H1 (cell line): ENCODE data around the gene RBM17. TPM values are rescaled to one million over a fixed set of nuclear protein-coding genes. Genes with fewer than 3 reads are reported as not detected.

Experiments used
- CTCF ChIA-PET: fragments of 300-600 bp; sonication (Branson Sonifier 250); formaldehyde crosslinking; loops from one replicate; lab custom pipeline; 2021; ENCODE audit not compliant: partially characterized antibody; lab: Charles Lee
- POLR2A ChIA-PET: fragments of 300-600 bp; sonication (Branson Sonifier 250); formaldehyde crosslinking; loops from one replicate; lab custom pipeline; 2021; ENCODE audit warnings: inconsistent platforms; ENCODE audit not compliant: partially characterized antibody; lab: Charles Lee
- DNase-seq, 2 experiments: peaks; one replicate each; pipeline versions ENCODE4 v3.0.0 to v3.0.0-alpha.2; 2010 to 2022; ENCODE audit warnings: low spot score in 2 of 2, low read depth in 1 of 2, mixed read lengths in 1 of 2
- FAIRE-seq: peaks from 2 replicates; lab custom pipeline; 2011; peaks lifted over from hg19 to GRCh38; lab: Jason Lieb, UNC
- H2AFZ ChIP-seq: 2 replicates; pipeline ENCODE4 v1.8.1; 2012; ENCODE audit warnings: low read length, inconsistent platforms
- H2AK5ac ChIP-seq: 2 replicates; pipeline ENCODE4 v1.6.1; 2013; ENCODE audit warnings: low read depth, low read length
- H2BK120ac ChIP-seq: replicated peaks from 2 replicates; pipeline ENCODE3; 2013; ENCODE audit warnings: low read depth, low read length, inconsistent platforms
- H2BK12ac ChIP-seq: 2 replicates; pipeline ENCODE4 v1.6.1; 2013; ENCODE audit warnings: low read depth, low read length
- H2BK15ac ChIP-seq: 2 replicates; pipeline ENCODE4 v1.6.1; 2013; ENCODE audit warnings: low read length
- H2BK20ac ChIP-seq: 2 replicates; pipeline ENCODE4 v1.6.1; 2013; ENCODE audit warnings: low read length
- H2BK5ac ChIP-seq: 2 replicates; pipeline ENCODE4 v1.6.1; 2013; ENCODE audit warnings: low read depth, low read length
- H3K14ac ChIP-seq: 2 replicates; pipeline ENCODE4 v1.6.1; 2013; ENCODE audit warnings: inconsistent platforms; ENCODE audit not compliant: insufficient read length
- H3K18ac ChIP-seq: 2 replicates; pipeline ENCODE4 v1.6.1; 2013; ENCODE audit warnings: low read length; ENCODE audit errors: extremely low read depth
- H3K23ac ChIP-seq: 2 replicates; pipeline ENCODE4 v1.6.1; 2013; ENCODE audit warnings: inconsistent platforms; ENCODE audit not compliant: insufficient read length
- H3K23me2 ChIP-seq: 2 replicates; pipeline ENCODE4 v1.6.1; 2013; ENCODE audit warnings: low read depth, low read length
- H3K27ac ChIP-seq: 2 replicates; pipeline ENCODE4 v1.6.1; 2011; ENCODE audit warnings: low read depth, low read length, inconsistent platforms
- H3K27me3 ChIP-seq, 4 experiments: replicated peaks in 1 of 4; 1 replicate in 1 of 4; 2 replicates in 3 of 4; pipeline versions ENCODE4 v1.6.1 to v1.8.1; 2011 to 2013; ENCODE audit warnings: low read length in 3 of 4, mild to moderate bottlenecking in 3 of 4, inconsistent platforms in 2 of 4, mixed read lengths in 2 of 4, moderate library complexity in 1 of 4; ENCODE audit not compliant: control insufficient read depth in 3 of 4, insufficient read depth in 3 of 4; ENCODE audit errors: extremely low read depth in 1 of 4
- H3K36me3 ChIP-seq, 4 experiments: 2 replicates each; pipeline versions ENCODE4 v1.6.1 to v1.8.1; 2011 to 2013; ENCODE audit warnings: mild to moderate bottlenecking in 4 of 4, low read length in 3 of 4, moderate library complexity in 2 of 4, control low read depth in 1 of 4, inconsistent platforms in 1 of 4; ENCODE audit not compliant: insufficient read depth in 4 of 4, control insufficient read depth in 2 of 4
- H3K4ac ChIP-seq: replicated peaks from 2 replicates; pipeline ENCODE3; 2013; ENCODE audit warnings: low read length, low read depth, mixed read lengths, inconsistent platforms; ENCODE audit not compliant: insufficient read length
- H3K4me1 ChIP-seq, 4 experiments: replicated peaks in 1 of 4; 1 replicate in 1 of 4; 2 replicates in 3 of 4; pipeline versions ENCODE4 v1.6.1 to v1.8.1; 2011 to 2013; ENCODE audit warnings: low read length in 3 of 4, inconsistent platforms in 2 of 4, mixed read lengths in 1 of 4; ENCODE audit not compliant: insufficient read depth in 4 of 4, control insufficient read depth in 3 of 4
- H3K4me2 ChIP-seq, 2 experiments: 2 replicates each; pipeline versions ENCODE4 v1.6.1 to v1.8.1; 2011 to 2013; ENCODE audit warnings: low read depth in 2 of 2, low read length in 2 of 2, control low read depth in 1 of 2, inconsistent platforms in 1 of 2, mild to moderate bottlenecking in 1 of 2; ENCODE audit not compliant: insufficient read depth in 1 of 2
- H3K4me3 ChIP-seq, 4 experiments: fragments of 200-600, 300-600 bp in 1 of 4; sonication (generic), shearing (Covaris generic), sonication (Bioruptor Twin) in 1 of 4; 2 replicates each; pipeline versions ENCODE4 v1.5.1 to v1.8.1; 2011 to 2016; ENCODE audit warnings: low read length in 4 of 4, low read depth in 3 of 4, control low read depth in 2 of 4, inconsistent platforms in 2 of 4, mild to moderate bottlenecking in 2 of 4, mixed read lengths in 1 of 4, moderate library complexity in 1 of 4; ENCODE audit not compliant: insufficient read depth in 2 of 4; ENCODE audit errors: extremely low read depth in 1 of 4
- H3K56ac ChIP-seq: replicated peaks from 2 replicates; pipeline ENCODE3; 2013; ENCODE audit warnings: low read depth, mild to moderate bottlenecking, mixed read lengths, low read length, inconsistent platforms; ENCODE audit not compliant: insufficient read length
- H3K79me1 ChIP-seq: 2 replicates; pipeline ENCODE4 v1.6.1; 2013; ENCODE audit warnings: low read depth, low read length, control low read depth
- H3K79me2 ChIP-seq, 2 experiments: 2 replicates each; pipeline versions ENCODE4 v1.6.1 to v1.8.1; 2012 to 2013; ENCODE audit warnings: low read length in 2 of 2, mild to moderate bottlenecking in 2 of 2, inconsistent platforms in 1 of 2; ENCODE audit not compliant: insufficient read depth in 2 of 2, control insufficient read depth in 1 of 2
- H3K9ac ChIP-seq, 4 experiments: replicated peaks in 1 of 4; 1 replicate in 1 of 4; 2 replicates in 3 of 4; pipeline versions ENCODE4 v1.6.1 to v1.8.1; 2011 to 2013; ENCODE audit warnings: low read depth in 3 of 4, low read length in 3 of 4, control low read depth in 2 of 4, mild to moderate bottlenecking in 2 of 4, moderate library complexity in 2 of 4, inconsistent platforms in 1 of 4; ENCODE audit errors: extremely low read depth in 1 of 4
- H3K9me3 ChIP-seq, 2 experiments: 2 replicates each; pipeline versions ENCODE4 v1.6.1 to v1.8.1; 2012 to 2013; ENCODE audit warnings: mild to moderate bottlenecking in 2 of 2, moderate library complexity in 2 of 2, control low read depth in 1 of 2, inconsistent platforms in 1 of 2, low read depth in 1 of 2, low read length in 1 of 2, mixed read lengths in 1 of 2; ENCODE audit not compliant: insufficient read depth in 2 of 2
- H4K20me1 ChIP-seq, 2 experiments: replicated peaks in 1 of 2; 2 replicates each; pipeline versions ENCODE3 to v1.8.1; 2011 to 2013; ENCODE audit warnings: inconsistent platforms in 2 of 2, low read length in 2 of 2, mild to moderate bottlenecking in 1 of 2; ENCODE audit not compliant: insufficient read depth in 2 of 2, control insufficient read depth in 1 of 2
- H4K5ac ChIP-seq: 2 replicates; pipeline ENCODE4 v1.6.1; 2013; ENCODE audit warnings: low read length, low read depth, mixed read lengths, inconsistent platforms; ENCODE audit not compliant: insufficient read length
- H4K8ac ChIP-seq: 2 replicates; pipeline ENCODE4 v1.8.0; 2013; ENCODE audit warnings: mild to moderate bottlenecking, moderate library complexity, low read length, inconsistent platforms; ENCODE audit not compliant: insufficient read depth; ENCODE audit errors: extremely low read depth
- H4K91ac ChIP-seq: replicated peaks from 2 replicates; pipeline ENCODE3; 2013; ENCODE audit warnings: low read length, mixed read lengths, inconsistent platforms; ENCODE audit not compliant: insufficient read length
- ASH2L ChIP-seq: fragments of 200-600, 300-600 bp; sonication (generic); IDR thresholded peaks from one replicate; pipeline ENCODE4 v1.7.1; 2017; ENCODE audit warnings: low read length
- GTF2F1 ChIP-seq: IDR thresholded peaks from 2 replicates; pipeline ENCODE4 v1.6.1; 2012; ENCODE audit warnings: low read depth, low read length, improper control_type of control experiment, borderline replicate concordance
- RXRA ChIP-seq: IDR thresholded peaks from 2 replicates; pipeline ENCODE4 v1.6.1; 2011; ENCODE audit warnings: low read depth, mild to moderate bottlenecking, low read length, moderate library complexity; ENCODE audit not compliant: insufficient read depth
- WGBS, 2 experiments: shearing (Covaris generic) in 1 of 2; methylation state at CpG; one replicate each; pipeline versions ENCODE4 v1.1.6 to v1.1.7; 2013 to 2015; ENCODE audit warnings: low lambda C conversion rate in 2 of 2, mixed read lengths in 2 of 2, inconsistent platforms in 1 of 2, low coverage in 1 of 2, missing lambda C conversion rate in 1 of 2; ENCODE audit not compliant: insufficient replicate concordance in 2 of 2, insufficient coverage in 1 of 2, insufficient read length in 1 of 2; ENCODE audit errors: extremely low coverage in 1 of 2, missing lambda C conversion rate in 1 of 2; 5-methylcytosine and 5-hydroxymethylcytosine counted together
- polyA plus RNA-seq, 7 experiments: library from polyadenylated mRNA; depleted of rRNA in 3 of 7; stranded (reverse) in 5 of 7; unstranded in 2 of 7; fragments of >200 nt in 5 of 7; fragments of 200-250 nt in 2 of 7; gene quantifications; 1 replicate in 5 of 7; 2 replicates in 1 of 7; 4 replicates in 1 of 7; pipeline versions ENCODE4 v1.2.1 to v1.2.3, GENCODE V29; 2011 to 2013; ENCODE audit warnings: missing spikeins in 2 of 7, mixed read lengths in 2 of 7
- total RNA-seq: library from RNA; stranded (reverse); fragmentation: NEBNext Ultra II Directional; extraction: Animal tissue kit (Norgen Biotek cat#: 25700); gene quantifications from 2 replicates; pipeline ENCODE4 v1.2.1, GENCODE V29; 2021
- TF ChIP-seq, protein P1 (sequence below): IDR thresholded peaks from 2 replicates; pipeline ENCODE4 v1.6.1; 2011; ENCODE audit warnings: low read depth, mild to moderate bottlenecking, low read length; ENCODE audit not compliant: insufficient read depth

Gene RBM17
- total and polyA plus RNA-seq, 2 of the 8 experiments (the other 6 are each of a cell fraction or from before 2014, with no cell fraction given), result 15.7 to 128 TPM

DNA sequence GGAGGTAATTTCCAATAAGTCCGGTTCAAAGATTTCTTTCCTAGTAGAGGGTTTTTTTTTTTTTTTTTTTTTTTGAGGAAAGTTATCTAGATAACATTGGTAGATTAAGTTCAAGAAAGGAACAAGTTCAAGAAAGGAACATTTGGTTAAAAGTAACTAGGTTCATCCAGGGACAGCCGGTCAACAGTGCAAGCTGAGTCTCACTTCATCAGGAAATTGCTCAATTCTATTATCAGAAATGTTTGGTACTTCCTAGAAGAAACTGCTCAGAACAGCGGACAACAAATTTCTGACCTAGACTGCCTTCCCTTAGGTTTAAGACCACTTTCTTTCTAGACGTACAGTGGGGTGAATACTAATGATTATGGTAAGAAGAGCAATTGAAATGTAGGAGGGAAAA, 23.0 kb upstream of the RBM17 start:
- no peaks in the 10 kb centered on the region for H3K36me3 ChIP-seq
- no peak overlapping the region for H3K23ac ChIP-seq
- H3K4me2 ChIP-seq, result no peak overlapping the region
- H3K56ac ChIP-seq, result no peak overlapping the region
- DNase-seq (no peak), FAIRE-seq (no peak)
- no peak overlapping the region for H2BK12ac ChIP-seq
- H3K18ac ChIP-seq, result no peak overlapping the region
- H3K23me2 ChIP-seq, result no peaks in the 10 kb centered on the region
- H3K9me3 ChIP-seq, result no peaks in the 10 kb centered on the region
- H2BK15ac ChIP-seq, result no peak overlapping the region
- H4K8ac ChIP-seq, result no peak overlapping the region
- no peak overlapping the region for H3K4me3 ChIP-seq
- TF ChIP-seq GTF2F1 (no peak), ASH2L (no peak), RXRA (no peak)
- TF ChIP-seq, protein P1, sequence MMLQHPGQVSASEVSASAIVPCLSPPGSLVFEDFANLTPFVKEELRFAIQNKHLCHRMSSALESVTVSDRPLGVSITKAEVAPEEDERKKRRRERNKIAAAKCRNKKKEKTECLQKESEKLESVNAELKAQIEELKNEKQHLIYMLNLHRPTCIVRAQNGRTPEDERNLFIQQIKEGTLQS, result no peak
- 82% methylated on average over 4 of the region's 4 CpGs; no CpG with 5 or more reads in 1 of the 2 experiments for WGBS, 2 experiments
- no peaks in the 10 kb centered on the region for H3K4me1 ChIP-seq
- no peak overlapping the region for H2BK5ac ChIP-seq
- no peak overlapping the region for H2AFZ ChIP-seq
- no peak overlapping the region for H2BK20ac ChIP-seq
- CTCF ChIA-PET, result interaction anchor here (0.9 to 1.6 kb wide), 4 partner anchors 12 to 336 kb away, joined by 3 to 5 read pairs (median 4); no protein-coding TSS in a partner anchor
- no peak overlapping the region for H3K4ac ChIP-seq
- no peak overlapping the region for H4K5ac ChIP-seq
- H3K27me3 ChIP-seq, result no peaks in the 10 kb centered on the region
- POLR2A ChIA-PET, result no interaction called here
- no peaks in the 10 kb centered on the region for H3K79me2 ChIP-seq
- no peak overlapping the region for H3K9ac ChIP-seq
- no peaks in the 10 kb centered on the region for H3K79me1 ChIP-seq
- H2AK5ac ChIP-seq, result no peak overlapping the region
- no peak overlapping the region for H2BK120ac ChIP-seq
- H4K91ac ChIP-seq, result no peak overlapping the region
- H4K20me1 ChIP-seq, result no peaks in the 10 kb centered on the region
- no peak overlapping the region for H3K14ac ChIP-seq
- no peak overlapping the region for H3K27ac ChIP-seq
